ENCODE measurements around the gene SNX9. TPM values are rescaled to one million over a fixed set of nuclear protein-coding genes. Genes with fewer than 3 reads are reported as not detected.

Gene SNX9
- polyA plus RNA-seq, 1 donor from 2014 or later: 7.0 TPM

DNA sequence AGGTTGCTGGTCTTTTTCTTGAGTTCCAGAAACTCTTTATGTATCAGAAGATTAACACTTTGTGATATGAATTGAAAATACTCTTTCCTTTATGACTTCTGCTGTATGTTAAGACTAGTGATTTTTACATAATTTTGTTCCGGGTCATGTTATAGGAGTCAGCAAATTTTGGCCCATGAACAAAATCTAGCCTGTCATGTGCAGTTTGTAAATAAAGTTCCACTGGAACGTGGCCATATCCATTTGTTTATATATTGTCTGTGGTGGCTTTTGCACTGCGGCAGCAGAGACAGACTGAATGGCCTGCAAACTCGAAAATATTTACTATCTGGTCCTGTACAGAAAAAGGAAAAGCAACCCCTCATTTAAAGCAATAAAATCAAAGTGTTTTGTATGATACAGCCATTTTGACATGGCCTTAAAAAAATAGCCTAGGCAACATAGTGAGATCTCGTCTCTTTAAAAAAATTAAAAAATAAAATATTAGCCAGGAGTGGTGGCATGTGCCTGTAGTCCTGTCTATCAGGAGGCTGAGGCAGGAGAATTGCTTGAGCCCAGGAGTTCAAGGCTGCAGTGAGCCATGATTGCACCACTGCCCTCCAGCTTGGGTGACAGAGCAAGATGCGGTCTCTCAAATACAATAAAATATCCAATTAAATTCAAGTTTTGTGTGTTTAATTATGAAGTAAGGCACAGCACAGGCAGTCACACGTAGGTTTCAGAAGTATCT is 36.9 kb downstream of the SNX9 start:
- Histone ChIP-seq H3K36me3 (ENCODE audit: insufficient read depth, low read length) (no peaks in the 10 kb centered on the region), H3K4me3 (ENCODE audit: low read length) (no peak overlapping the region), H3K79me2 (replicated peaks; ENCODE audit: insufficient read depth, low read length) (peaks cover 15% of the 10 kb centered on the region), H3K9ac (ENCODE audit: low read length) (no peak overlapping the region), H3K9me2 (ENCODE audit: insufficient read depth, low read length) (no peaks in the 10 kb centered on the region), H4K20me1 (ENCODE audit: insufficient read depth) (no peaks in the 10 kb centered on the region), H2AFZ (ENCODE audit: low read depth, low read length) (no peak overlapping the region), H3K4me2 (ENCODE audit: low read length) (no peak overlapping the region), H3K27ac (ENCODE audit: low read length) (no peak overlapping the region), H3F3A (ENCODE audit: insufficient read depth, low read length, poor library complexity, severe bottlenecking) (no peaks in the 10 kb centered on the region), H3K27me3 (ENCODE audit: insufficient read depth, low read depth, low read length) (no peaks in the 10 kb centered on the region), H3K9me3 (ENCODE audit: low read length) (no peaks in the 10 kb centered on the region)
- no peak for TF ChIP-seq TAF1 (IDR thresholded peaks at IDR 0.05; ENCODE audit: low read depth)
- TF ChIP-seq SMC3 (conservative IDR thresholded peaks at IDR 0.05; ENCODE audit: poor library complexity): no peak
- TF ChIP-seq POLR2AphosphoS5 (IDR thresholded peaks at IDR 0.05): no peak
- TF ChIP-seq, protein P1, sequence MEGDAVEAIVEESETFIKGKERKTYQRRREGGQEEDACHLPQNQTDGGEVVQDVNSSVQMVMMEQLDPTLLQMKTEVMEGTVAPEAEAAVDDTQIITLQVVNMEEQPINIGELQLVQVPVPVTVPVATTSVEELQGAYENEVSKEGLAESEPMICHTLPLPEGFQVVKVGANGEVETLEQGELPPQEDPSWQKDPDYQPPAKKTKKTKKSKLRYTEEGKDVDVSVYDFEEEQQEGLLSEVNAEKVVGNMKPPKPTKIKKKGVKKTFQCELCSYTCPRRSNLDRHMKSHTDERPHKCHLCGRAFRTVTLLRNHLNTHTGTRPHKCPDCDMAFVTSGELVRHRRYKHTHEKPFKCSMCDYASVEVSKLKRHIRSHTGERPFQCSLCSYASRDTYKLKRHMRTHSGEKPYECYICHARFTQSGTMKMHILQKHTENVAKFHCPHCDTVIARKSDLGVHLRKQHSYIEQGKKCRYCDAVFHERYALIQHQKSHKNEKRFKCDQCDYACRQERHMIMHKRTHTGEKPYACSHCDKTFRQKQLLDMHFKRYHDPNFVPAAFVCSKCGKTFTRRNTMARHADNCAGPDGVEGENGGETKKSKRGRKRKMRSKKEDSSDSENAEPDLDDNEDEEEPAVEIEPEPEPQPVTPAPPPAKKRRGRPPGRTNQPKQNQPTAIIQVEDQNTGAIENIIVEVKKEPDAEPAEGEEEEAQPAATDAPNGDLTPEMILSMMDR (IDR thresholded peaks at IDR 0.05; ENCODE audit: poor library complexity, severe bottlenecking): no peak
- no peak for TF ChIP-seq MXI1 (conservative IDR thresholded peaks at IDR 0.05; ENCODE audit: poor library complexity, severe bottlenecking)
- no peak for TF ChIP-seq RAD21 (conservative IDR thresholded peaks at IDR 0.05)
- TF ChIP-seq, protein P2, sequence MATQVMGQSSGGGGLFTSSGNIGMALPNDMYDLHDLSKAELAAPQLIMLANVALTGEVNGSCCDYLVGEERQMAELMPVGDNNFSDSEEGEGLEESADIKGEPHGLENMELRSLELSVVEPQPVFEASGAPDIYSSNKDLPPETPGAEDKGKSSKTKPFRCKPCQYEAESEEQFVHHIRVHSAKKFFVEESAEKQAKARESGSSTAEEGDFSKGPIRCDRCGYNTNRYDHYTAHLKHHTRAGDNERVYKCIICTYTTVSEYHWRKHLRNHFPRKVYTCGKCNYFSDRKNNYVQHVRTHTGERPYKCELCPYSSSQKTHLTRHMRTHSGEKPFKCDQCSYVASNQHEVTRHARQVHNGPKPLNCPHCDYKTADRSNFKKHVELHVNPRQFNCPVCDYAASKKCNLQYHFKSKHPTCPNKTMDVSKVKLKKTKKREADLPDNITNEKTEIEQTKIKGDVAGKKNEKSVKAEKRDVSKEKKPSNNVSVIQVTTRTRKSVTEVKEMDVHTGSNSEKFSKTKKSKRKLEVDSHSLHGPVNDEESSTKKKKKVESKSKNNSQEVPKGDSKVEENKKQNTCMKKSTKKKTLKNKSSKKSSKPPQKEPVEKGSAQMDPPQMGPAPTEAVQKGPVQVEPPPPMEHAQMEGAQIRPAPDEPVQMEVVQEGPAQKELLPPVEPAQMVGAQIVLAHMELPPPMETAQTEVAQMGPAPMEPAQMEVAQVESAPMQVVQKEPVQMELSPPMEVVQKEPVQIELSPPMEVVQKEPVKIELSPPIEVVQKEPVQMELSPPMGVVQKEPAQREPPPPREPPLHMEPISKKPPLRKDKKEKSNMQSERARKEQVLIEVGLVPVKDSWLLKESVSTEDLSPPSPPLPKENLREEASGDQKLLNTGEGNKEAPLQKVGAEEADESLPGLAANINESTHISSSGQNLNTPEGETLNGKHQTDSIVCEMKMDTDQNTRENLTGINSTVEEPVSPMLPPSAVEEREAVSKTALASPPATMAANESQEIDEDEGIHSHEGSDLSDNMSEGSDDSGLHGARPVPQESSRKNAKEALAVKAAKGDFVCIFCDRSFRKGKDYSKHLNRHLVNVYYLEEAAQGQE (IDR thresholded peaks at IDR 0.05; ENCODE audit: borderline replicate concordance): no peak
- no peak for TF ChIP-seq EZH2 (IDR thresholded peaks at IDR 0.05; ENCODE audit: borderline replicate concordance, insufficient read depth, low read length, poor library complexity, severe bottlenecking)
- no peak for TF ChIP-seq EP300 (conservative IDR thresholded peaks at IDR 0.05; ENCODE audit: poor library complexity, severe bottlenecking)

DNA sequence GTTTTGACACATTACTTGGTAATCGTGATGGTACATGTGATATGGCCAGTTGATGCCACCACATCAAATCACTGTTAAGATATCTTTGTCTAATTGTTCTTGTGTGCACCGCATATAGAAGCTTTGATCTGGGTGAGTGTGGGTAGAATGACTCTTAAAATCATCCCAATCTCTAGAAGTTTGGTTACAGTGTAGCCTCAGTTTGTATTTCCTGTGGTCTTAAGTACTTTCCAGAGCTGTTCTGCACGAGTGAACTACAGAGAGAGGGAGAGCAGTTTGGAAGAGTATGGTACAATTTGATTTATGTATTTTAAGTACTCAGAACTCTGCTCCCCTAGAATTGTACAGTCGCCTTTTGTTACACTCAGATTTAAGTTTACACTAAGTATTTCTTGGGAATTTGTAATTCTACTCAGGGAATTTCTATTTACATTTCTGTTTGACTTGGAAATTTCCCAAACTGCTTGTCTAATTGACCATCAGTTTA is 37.5 kb downstream of the SNX9 start:
- Histone ChIP-seq H3K27me3 (ENCODE audit: insufficient read depth, low read depth, low read length) (no peaks in the 10 kb centered on the region), H4K20me1 (ENCODE audit: insufficient read depth) (no peaks in the 10 kb centered on the region), H3K4me2 (ENCODE audit: low read length) (no peak overlapping the region), H3K9ac (ENCODE audit: low read length) (no peak overlapping the region), H3K9me2 (ENCODE audit: insufficient read depth, low read length) (no peaks in the 10 kb centered on the region), H3K4me3 (ENCODE audit: low read length) (no peak overlapping the region), H3K27ac (ENCODE audit: low read length) (no peak overlapping the region), H3F3A (ENCODE audit: insufficient read depth, low read length, poor library complexity, severe bottlenecking) (no peaks in the 10 kb centered on the region), H3K9me3 (ENCODE audit: low read length) (no peaks in the 10 kb centered on the region), H2AFZ (ENCODE audit: low read depth, low read length) (no peak overlapping the region), H3K79me2 (replicated peaks; ENCODE audit: insufficient read depth, low read length) (peaks cover 15% of the 10 kb centered on the region), H3K36me3 (ENCODE audit: insufficient read depth, low read length) (no peaks in the 10 kb centered on the region)
- TF ChIP-seq, protein P2 (IDR thresholded peaks at IDR 0.05; ENCODE audit: borderline replicate concordance): no peak
- TF ChIP-seq MXI1 (conservative IDR thresholded peaks at IDR 0.05; ENCODE audit: poor library complexity, severe bottlenecking) (no peak), TAF1 (IDR thresholded peaks at IDR 0.05; ENCODE audit: low read depth) (no peak), SMC3 (conservative IDR thresholded peaks at IDR 0.05; ENCODE audit: poor library complexity) (no peak)

All from neural cell (in vitro differentiated cells).